GM13976 (cell line): Measurements from ENCODE around the gene AKAP17A.

Source experiments
- DNase-seq: peaks from one replicate; pipeline ENCODE4 v3.0.0; 2012; ENCODE audit warnings: low spot score
- in situ Hi-C: fragments of 300-500 bp; cut with MboI; formaldehyde crosslinking; loops from one replicate; pipeline ENCODE4 v1.12.0; 2022; ENCODE audit warnings: low sequenced_read_pairs, mixed read lengths, inconsistent platforms; ENCODE audit not compliant: unreplicated experiment
- TF ChIP-seq, protein P1 (sequence below): IDR thresholded peaks from 2 replicates; pipeline ENCODE4 v1.5.1; 2012; ENCODE audit warnings: borderline replicate concordance, mild to moderate bottlenecking; ENCODE audit not compliant: insufficient read depth; ENCODE audit errors: extremely low read depth, missing control alignments, control extremely low read depth

AKAP17A gene

DNA sequence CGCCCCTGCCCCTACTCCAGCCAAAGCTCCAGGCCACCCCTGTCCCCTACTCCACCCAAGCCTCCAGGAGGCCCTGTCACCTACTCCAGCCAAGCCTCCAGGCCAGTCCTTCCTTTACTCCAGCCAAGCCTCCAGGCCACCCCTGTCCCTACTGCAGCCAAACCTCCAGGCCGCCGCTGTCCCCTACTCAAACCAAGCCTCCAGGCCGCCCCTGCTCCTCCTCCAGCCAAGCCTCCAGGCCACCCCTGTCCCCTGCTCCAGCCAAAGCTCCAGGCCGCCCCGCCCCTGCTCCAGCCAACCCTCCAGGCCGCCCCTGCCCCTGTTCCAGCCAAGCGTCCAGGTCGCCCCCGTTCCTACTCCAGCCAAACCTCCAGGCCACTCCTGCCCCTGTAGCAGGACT, 18.4 kb downstream of the AKAP17A start:
- TF ChIP-seq, protein P1, sequence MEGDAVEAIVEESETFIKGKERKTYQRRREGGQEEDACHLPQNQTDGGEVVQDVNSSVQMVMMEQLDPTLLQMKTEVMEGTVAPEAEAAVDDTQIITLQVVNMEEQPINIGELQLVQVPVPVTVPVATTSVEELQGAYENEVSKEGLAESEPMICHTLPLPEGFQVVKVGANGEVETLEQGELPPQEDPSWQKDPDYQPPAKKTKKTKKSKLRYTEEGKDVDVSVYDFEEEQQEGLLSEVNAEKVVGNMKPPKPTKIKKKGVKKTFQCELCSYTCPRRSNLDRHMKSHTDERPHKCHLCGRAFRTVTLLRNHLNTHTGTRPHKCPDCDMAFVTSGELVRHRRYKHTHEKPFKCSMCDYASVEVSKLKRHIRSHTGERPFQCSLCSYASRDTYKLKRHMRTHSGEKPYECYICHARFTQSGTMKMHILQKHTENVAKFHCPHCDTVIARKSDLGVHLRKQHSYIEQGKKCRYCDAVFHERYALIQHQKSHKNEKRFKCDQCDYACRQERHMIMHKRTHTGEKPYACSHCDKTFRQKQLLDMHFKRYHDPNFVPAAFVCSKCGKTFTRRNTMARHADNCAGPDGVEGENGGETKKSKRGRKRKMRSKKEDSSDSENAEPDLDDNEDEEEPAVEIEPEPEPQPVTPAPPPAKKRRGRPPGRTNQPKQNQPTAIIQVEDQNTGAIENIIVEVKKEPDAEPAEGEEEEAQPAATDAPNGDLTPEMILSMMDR: no peak
- DNase-seq: no peak
- in situ Hi-C loops: no loop called here

DNA sequence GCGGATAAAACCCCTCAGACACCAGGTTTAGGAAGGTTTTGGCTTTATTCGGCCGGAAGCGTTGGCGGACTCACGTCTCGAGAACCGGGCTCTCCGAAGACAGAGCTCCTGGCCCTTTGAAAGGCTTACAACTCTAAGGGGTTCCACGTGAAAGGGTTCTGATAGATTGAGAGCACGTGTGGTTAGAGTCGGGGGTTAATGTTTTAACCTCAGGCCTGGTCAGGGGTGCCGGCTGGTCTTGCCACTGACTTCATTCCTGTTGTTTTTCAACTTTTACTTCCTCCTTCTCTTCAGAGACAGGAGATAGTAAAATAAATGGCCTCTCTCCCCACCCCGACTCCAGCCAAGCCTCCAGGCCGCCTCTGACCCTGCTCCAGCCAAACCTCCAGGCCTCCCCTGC, 18.8 kb downstream of the AKAP17A start:
- in situ Hi-C loops: no loop called here

GRCh38 chrX:1610736-1611135, 19.3 kb downstream of the AKAP17A start:
- in situ Hi-C loops: no loop called here
- DNase-seq: no peak
- TF ChIP-seq, protein P1: no peak

More for the DNA sequence above, 18.8 kb downstream of the AKAP17A start:
- TF ChIP-seq, protein P1: no peak
- no peak for DNase-seq

DNA sequence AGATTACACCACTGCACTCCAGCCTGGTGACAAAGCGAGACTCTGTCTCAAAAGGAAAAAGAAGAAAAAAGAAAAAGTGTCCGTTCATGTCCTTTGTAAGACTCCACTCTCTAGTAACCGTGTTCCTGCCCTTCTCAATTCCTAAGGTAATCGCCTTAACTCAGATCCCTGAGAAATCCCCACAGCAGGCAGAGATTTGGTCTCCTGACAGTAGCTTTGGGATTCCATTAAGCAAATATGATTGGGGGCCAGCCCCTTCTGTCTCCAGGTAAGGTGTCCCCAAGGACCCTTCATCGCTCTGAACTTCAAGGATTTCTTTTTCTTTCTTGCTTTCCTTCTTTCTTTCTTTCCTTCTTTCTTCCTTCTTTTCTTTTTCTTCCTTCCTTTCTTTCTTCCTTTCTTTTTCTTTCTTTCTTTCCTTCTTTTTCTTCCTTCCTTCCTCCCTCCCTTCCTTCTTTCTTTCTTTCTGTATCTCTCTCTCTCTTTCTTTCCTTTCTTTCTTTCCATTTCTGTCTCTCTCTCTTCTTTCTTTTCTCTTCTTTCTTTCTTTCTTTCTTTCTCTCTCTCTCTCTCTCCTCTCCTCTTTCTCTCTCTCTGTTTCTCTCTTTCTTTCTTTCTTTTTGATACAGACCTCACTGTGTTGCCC, 21.4 kb downstream of the AKAP17A start:
- in situ Hi-C loops: no loop called here
- no peak for DNase-seq
- TF ChIP-seq, protein P1: no peak

DNA sequence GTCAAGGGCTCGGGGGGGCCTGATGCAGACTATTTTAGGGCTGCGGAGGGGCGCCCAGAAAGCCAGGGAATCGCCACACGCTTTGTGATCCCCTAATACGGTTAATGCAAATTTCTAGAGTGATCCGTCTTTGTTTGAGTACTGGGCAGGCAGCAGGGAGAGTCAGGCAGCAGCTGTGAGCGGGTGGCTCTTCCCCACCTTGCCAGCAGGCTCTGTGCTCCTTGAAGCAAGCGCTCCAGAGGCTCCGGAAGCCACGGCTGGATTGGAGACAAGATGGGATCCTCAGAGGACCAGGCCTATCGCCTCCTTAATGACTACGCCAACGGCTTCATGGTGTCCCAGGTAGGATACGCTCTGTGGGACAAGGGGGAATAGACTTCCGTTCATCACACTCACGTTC, 23.5 kb downstream of the AKAP17A start, which contains the start of gene ASMT:
Gene ASMT (plus strand): TSS at position 133 of the 400 bp plus-strand sequence. CDS start 141 bp downstream, at position 274.
- in situ Hi-C loops: no loop called here
- DNase-seq: no peak

DNA sequence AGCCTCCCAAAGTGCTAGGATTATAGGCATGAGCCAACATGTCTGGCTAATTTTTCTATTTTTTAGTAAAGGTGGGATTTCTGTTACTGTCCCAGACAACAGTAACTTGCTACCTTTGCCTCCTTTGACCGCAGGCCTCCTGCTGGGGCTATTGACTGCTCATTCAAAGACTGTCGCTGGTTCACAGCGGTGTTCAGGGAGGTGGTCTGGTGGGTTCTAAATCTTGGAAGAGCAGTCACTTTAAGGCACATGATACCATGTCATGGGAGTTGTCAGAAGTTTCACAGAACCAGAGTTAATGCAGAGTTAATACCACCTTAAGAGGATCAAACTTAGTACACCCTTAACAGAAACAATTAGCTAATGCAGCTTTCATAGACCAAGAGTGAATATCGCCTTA, 27.3 kb downstream of the AKAP17A start:
- in situ Hi-C loops: no loop called here
- no peak for DNase-seq
- TF ChIP-seq, protein P1: no peak

More for the DNA sequence above, 23.5 kb downstream of the AKAP17A start, which contains the start of gene ASMT:
- TF ChIP-seq, protein P1: no peak
